ENCODE results near the gene TTC9C. TPM values are rescaled to one million over a fixed set of nuclear protein-coding genes. Genes with fewer than 3 reads are reported as not detected.

Gene TTC9C
- total and polyA plus RNA-seq, 2 of the 8 experiments (the other 6 are each of a cell fraction or from before 2014, with no cell fraction given) = 25.4 to 34.1 TPM

DNA sequence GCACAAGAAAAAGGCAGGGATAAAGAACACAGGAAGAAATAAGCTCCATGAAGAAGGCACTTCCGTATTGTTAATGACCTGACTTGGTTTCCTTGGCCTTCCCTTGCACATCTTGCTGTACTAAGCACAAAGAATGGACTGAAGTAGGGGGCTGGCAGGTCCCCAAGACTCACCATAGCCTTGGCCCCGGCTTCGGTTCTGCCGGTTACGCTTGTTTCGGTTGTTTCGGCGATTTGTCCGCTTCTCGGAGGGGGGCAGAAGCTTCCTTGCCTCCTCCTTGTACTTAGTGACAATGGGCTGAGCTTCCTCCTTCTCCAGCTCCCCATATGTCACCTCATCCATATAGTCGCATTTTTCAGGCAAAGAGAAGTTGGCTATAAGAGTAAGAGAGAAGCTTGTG lies 11.5 kb upstream of the TTC9C start:
- no peak overlapping the region for H4K91ac ChIP-seq (replicated peaks; ENCODE audit: insufficient read length, low read length)
- H4K8ac ChIP-seq (ENCODE audit: extremely low read depth, insufficient read depth, low read length) = no peak overlapping the region
- H3K56ac ChIP-seq (replicated peaks; ENCODE audit: insufficient read length, low read depth, low read length) = no peak overlapping the region
- no peaks in the 10 kb centered on the region for H3K23me2 ChIP-seq (ENCODE audit: low read depth, low read length)
- H3K27me3 ChIP-seq (replicated peaks in 1 of 4; ENCODE audit: control insufficient read depth in 3 of 4, extremely low read depth in 1 of 4, insufficient read depth in 3 of 4, low read length in 3 of 4) = no peaks in the 10 kb centered on the region; a peak in 1 of 7 replicates
- H3K4me1 ChIP-seq (replicated peaks in 1 of 4; ENCODE audit: control insufficient read depth in 3 of 4, insufficient read depth in 4 of 4, low read length in 3 of 4) = peaks cover 0 to 13% (median 2%) of the 10 kb centered on the region in 4 experiments; a peak in 3 of 7 replicates
- no peak overlapping the region for H3K14ac ChIP-seq (ENCODE audit: insufficient read length)
- peaks cover 41 to 97% (median 80%) of the 10 kb centered on the region in 4 experiments for H3K36me3 ChIP-seq (ENCODE audit: control insufficient read depth in 2 of 4, insufficient read depth in 4 of 4, low read length in 3 of 4)
- H2BK20ac ChIP-seq (ENCODE audit: low read length) = no peak overlapping the region
- H3K4me2 ChIP-seq (ENCODE audit: insufficient read depth in 1 of 2, low read depth in 2 of 2, low read length in 2 of 2) = no peak overlapping the region
- H3K79me2 ChIP-seq (ENCODE audit: control insufficient read depth in 1 of 2, insufficient read depth in 2 of 2, low read length in 2 of 2) = peaks cover 0 to 19% of the 10 kb centered on the region in 2 experiments; a peak in 2 of 4 replicates
- WGBS, 2 experiments (ENCODE audit: extremely low coverage in 1 of 2, insufficient coverage in 1 of 2, insufficient read length in 1 of 2, insufficient replicate concordance in 2 of 2, low coverage in 1 of 2, low lambda C conversion rate in 2 of 2, missing lambda C conversion rate in 1 of 2) = 93% methylated on average over 11 of the region's 11 CpGs; no CpG with 5 or more reads in 1 of the 2 experiments
- H2AK5ac ChIP-seq (ENCODE audit: low read depth, low read length) = no peak overlapping the region
- no peak overlapping the region for H3K4ac ChIP-seq (replicated peaks; ENCODE audit: insufficient read length, low read depth, low read length)
- FAIRE-seq (no peak), DNase-seq (ENCODE audit: low read depth in 1 of 2, low spot score in 2 of 2) (no peak)
- no peaks in the 10 kb centered on the region; the same call in 1 of the 2 replicates for H3K79me1 ChIP-seq (ENCODE audit: low read depth, low read length)
- H3K27ac ChIP-seq (ENCODE audit: low read depth, low read length) = no peak overlapping the region
- no peak overlapping the region for H4K5ac ChIP-seq (ENCODE audit: insufficient read length, low read depth, low read length)
- H4K20me1 ChIP-seq (replicated peaks in 1 of 2; ENCODE audit: control insufficient read depth in 1 of 2, insufficient read depth in 2 of 2, low read length in 2 of 2) = peaks cover 0 to 3% of the 10 kb centered on the region in 2 experiments
- H3K9me3 ChIP-seq (ENCODE audit: insufficient read depth in 2 of 2, low read depth in 1 of 2, low read length in 1 of 2) = no peaks in the 10 kb centered on the region
- no peak overlapping the region for H3K9ac ChIP-seq (replicated peaks in 1 of 4; ENCODE audit: extremely low read depth in 1 of 4, low read depth in 3 of 4, low read length in 3 of 4)
- no peak overlapping the region for H2AFZ ChIP-seq (ENCODE audit: low read length)
- POLR2A ChIA-PET (ENCODE audit: partially characterized antibody) = interaction anchor here (1.0 to 61.4 kb wide), 10 partner anchors 9 to 143 kb away, joined by 3 to 2041 read pairs (median 5); partner anchors contain the start of genes BSCL2, C11orf98, CSKMT and EEF1G
- no peak overlapping the region for H2BK5ac ChIP-seq (ENCODE audit: low read depth, low read length)
- H3K23ac ChIP-seq (ENCODE audit: insufficient read length) = no peak overlapping the region
- no peak overlapping the region for H3K4me3 ChIP-seq (ENCODE audit: extremely low read depth in 1 of 4, insufficient read depth in 2 of 4, low read depth in 3 of 4, low read length in 4 of 4)
- no peak overlapping the region for H2BK12ac ChIP-seq (ENCODE audit: low read depth, low read length)
- CTCF ChIA-PET (ENCODE audit: partially characterized antibody) = interaction anchor here (0.6 kb wide), 1 partner anchor 496 kb away, joined by 4 read pairs; no protein-coding TSS in a partner anchor
- no peak overlapping the region for H2BK120ac ChIP-seq (replicated peaks; ENCODE audit: low read depth, low read length)
- H3K18ac ChIP-seq (ENCODE audit: extremely low read depth, low read length) = no peak overlapping the region
- no peak overlapping the region for H2BK15ac ChIP-seq (ENCODE audit: low read length)
- no peak for TF ChIP-seq BCL11A (IDR thresholded peaks at IDR 0.05; ENCODE audit: low read depth in 2 of 2, low read length in 2 of 2)

Data from H1 (cell line).